HTR-8/SVneo (cell line): ENCODE measurements around the gene GPI.
"Not testable (repeated sequence)": the region's sequence is repeated elsewhere in the genome, so short reads cannot be mapped to it uniquely, and the experiment has no call there.

Experiments
- DNase-seq: peaks from one replicate; pipeline ENCODE4 v3.0.0; 2011; ENCODE audit warnings: low spot score, mixed read lengths; ENCODE audit not compliant: insufficient read length
- FAIRE-seq: peaks from 2 replicates; lab custom pipeline; 2011; peaks lifted over from hg19 to GRCh38; lab: Jason Lieb, UNC

Gene GPI

DNA sequence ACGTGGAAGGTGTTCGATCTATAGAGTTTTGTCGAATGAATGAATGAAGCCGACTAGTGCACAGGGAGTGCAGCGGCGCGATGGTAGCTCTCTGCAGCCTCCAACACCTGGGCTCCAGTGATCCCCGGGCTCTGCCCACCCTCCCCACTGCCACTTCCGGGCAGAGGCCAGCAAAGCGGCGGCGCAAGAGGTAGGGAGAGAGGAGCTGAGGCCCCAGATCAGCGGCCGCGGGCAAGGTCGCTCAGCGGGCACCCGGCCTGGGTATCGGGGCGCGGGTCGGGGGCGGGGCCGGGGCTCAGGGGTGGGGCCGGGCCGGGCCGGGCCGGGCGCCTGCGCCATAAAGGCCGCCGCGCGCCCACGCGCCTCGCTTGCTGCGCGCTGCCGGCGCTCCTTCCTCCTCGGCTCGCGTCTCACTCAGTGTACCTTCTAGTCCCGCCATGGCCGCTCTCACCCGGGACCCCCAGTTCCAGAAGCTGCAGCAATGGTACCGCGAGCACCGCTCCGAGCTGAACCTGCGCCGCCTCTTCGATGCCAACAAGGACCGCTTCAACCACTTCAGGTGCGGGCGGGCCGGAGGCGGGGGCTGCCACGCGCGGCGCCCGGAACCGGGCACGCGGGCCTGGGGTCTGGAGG, at the start of gene GPI:
Gene GPI, plus strand, starts transcription at position 367 of the 633 bp plus-strand sequence. Its CDS starts 71 bp downstream, at position 438.
- FAIRE-seq (no peak), DNase-seq (peak; percentile 68)

DNA sequence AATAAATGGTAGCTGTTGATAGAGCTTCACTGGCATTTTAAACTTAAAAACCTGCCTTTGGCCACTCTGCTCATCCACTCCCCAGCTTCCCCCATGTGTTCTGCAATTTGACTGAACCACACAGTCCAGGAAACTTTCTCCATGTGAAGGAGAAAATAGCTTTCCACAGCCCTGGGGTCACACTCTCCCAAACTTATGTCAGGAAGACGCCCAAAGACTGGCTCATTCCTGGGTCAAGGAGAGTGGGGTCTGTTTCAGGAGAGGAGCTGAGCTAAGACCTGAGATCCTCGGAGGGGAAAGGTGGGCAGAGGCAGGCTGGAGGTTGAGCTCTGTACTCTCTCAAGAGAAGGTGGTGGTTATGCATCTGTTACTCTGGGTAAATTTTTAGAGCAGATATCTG, 48.7 kb upstream of the GPI start:
- FAIRE-seq, result no peak

GRCh38 chr19:34316741-34317301, 48.2 kb upstream of the GPI start:
- FAIRE-seq (no peak), DNase-seq (peak; percentile 32)

More for the DNA sequence above, 48.7 kb upstream of the GPI start:
- no peak for DNase-seq

GRCh38 chr19:34317311-34317927, 47.6 kb upstream of the GPI start:
- FAIRE-seq (no peak), DNase-seq (peak; percentile 27)

DNA sequence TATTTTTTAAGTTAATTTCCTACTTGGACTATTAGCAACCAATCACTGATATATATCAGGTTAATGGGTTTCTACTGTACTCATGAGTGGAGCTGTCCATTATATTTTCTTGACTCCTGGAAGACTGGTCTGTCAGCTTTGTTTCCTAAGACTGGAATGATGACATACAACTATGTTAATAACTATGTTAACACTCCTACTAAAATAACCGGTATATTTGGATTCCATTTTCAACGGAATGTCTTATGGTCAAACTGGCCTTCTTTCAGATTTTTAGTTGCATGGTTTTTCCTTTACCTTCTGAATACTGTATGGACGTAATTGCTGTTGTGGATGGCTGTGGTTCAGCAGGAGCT, 45.8 kb upstream of the GPI start:
- DNase-seq (no peak), FAIRE-seq (no peak)

- no peak for DNase-seq
- FAIRE-seq, result no peak
Observed at GRCh38 chr19:34319785-34320184, 45.2 kb upstream of the GPI start.

GRCh38 chr19:34320277-34320676, 44.7 kb upstream of the GPI start:
- no peak for FAIRE-seq
- no peak for DNase-seq

DNA sequence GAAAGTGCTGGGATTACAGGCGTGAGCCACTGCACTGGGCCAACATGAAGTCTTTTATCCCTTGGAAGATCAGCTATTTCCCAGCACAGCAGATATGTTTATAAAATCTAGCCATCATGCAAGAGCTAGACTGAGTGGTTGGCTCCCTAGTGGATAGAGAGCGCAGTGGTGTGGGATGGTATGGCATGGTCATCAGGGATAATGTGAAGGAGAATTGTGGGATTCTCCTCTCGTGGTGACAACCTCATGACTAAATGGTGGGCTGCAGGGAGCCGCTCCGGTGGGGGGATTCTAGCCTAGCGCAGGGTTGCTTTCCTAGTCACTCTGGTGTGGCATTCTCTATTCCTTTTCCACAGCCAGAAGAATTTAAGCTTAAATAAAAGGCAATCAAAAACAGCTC, 43.3 kb upstream of the GPI start:
- no peak for DNase-seq
- FAIRE-seq, result no peak

DNA sequence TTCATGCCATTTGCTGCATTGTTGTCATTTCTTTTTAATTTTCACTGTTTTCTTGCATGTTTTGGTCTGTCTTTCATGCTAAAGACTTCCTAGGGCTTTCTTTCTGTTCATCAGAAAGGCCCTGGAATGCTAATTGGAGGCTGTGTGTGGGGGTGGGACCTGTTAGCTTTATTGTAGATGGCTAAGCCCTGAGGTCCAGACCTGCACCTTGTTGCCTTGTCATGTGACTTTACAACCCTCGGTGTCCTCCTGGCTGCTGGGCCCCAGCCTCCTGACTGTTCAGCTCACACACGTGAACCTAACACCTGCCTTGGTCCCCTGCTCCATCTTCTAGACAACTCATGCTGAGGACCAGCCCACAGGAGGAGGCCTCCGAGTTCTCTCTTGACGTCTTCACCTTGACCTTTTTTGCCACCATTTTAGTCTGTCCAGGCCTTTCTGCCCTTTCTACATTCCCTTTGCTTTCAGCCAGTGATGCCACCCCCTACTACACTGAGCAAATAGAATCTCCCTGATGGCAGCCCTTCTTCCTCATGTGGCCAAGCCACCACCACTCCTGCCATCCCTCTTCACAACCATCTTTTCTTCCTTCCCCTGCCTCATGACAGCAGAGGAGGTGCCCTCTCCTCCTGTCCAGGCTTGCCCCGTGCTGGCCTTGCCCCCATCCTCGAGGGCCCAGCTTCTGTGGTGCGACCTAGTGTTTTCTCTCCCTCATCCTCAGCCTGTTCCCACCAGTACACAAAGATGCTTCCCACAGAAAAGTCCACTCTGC, 41.4 kb upstream of the GPI start:
- no peak for FAIRE-seq
- no peak for DNase-seq

- no peak for DNase-seq
- no peak for FAIRE-seq
Observed at GRCh38 chr19:34324320-34324719, 40.7 kb upstream of the GPI start.

- DNase-seq (no peak), FAIRE-seq (no peak)
Observed at GRCh38 chr19:34325181-34325580, 39.8 kb upstream of the GPI start.

DNA sequence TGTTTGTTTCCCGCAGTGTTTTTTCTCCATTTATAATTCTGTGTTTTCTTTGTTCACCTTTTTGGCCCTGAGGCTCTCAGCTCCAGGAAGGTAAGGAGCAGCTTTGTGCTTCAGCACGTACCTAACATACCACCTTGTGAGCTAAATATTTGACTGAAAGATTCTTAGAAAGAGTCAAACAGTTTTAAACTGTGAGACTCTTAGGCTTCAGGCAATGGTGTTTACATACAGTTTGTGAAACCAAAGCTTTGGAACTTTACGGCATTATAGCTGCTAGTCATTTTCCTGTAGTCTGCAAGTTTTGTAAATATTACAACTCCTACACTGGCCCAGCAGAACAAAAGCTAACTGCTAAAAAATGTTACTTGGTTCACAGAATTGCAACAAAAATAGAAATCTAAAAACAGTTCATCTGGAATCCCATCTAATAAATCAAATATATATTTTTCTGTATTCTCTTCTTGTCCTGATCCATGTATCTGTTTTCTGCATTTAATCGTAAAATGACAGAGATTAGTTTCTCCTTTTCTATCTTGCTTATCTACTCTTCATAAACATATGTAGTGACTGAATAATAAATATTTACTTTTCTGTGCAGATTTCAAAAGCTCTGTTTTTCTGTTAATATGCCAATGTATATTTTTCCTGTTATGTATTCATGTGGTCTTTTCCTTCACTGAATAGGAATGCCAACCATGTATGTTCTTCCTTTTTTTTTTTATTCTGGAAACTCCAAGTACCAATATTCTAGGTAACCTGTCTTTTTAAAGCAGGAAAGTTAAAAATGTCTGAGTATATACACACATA, 38.8 kb upstream of the GPI start:
- DNase-seq (no peak), FAIRE-seq (no peak)

- FAIRE-seq, result no peak
- peak; percentile 47 for DNase-seq
Observed at GRCh38 chr19:34327851-34328250, 37.1 kb upstream of the GPI start.

- DNase-seq (no peak), FAIRE-seq (no peak)
Observed at GRCh38 chr19:34328982-34329381, 36.0 kb upstream of the GPI start.

- FAIRE-seq, result no peak
- no peak for DNase-seq
Observed at GRCh38 chr19:34330116-34330515, 34.9 kb upstream of the GPI start.

DNA sequence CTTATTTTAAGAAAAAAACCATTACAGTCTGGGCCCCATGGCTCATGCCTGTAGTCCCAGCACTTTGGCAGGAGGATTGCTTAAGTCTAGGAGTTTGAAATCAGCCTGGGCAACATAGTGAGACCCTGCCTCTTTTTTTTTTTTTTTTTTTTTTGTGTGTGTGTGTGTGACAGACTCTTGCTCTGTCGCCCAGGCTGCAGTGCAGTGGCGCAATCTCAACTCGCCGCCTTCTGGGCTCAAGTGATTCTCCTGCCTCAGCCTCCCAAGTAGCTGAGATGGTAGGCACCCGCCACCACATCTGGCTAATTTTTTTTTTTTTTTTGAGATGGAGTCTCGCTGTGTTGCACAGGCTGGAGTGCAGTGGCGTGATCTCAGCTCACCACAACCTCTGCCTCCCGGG, 34.4 kb upstream of the GPI start:
- not testable (repeated sequence) for FAIRE-seq, DNase-seq

- not testable (repeated sequence) for DNase-seq, FAIRE-seq
Observed at GRCh38 chr19:34331596-34331995, 33.4 kb upstream of the GPI start.

DNA sequence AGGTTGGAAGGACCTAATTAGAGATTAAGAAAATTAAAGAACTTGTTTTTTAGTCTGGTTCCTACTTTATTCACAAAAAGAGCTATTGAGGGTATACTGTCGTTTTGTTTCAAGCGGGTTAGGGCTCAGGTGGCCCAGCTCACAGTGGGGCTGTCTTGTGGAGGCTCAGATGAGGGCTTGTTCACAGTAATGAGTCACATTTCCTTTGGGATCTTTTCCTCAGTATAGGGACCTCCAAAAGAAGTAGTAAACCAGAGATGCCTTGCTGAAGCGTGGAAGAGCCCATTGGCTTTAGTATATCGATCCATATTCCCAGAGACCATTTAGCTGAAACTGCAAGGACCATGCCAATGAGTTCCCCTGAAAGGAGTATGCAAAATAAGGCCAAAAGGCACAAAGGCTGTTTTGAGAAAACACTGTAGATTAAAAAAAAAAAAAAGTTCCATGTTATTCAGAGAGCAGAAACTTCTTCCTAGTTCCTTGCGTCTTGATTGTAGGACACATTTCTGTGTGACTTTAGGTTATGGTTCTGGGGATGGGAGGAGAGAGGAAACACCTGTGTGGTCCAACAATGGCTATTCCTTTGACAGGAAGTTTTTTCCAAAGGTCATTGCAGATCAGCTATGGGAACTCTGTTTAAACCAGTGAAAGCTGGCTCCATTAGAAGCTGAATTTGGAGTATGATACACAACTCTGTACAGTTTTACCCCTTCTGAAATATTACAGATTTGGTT, 32.8 kb upstream of the GPI start:
- FAIRE-seq (no peak), DNase-seq (no peak)

DNA sequence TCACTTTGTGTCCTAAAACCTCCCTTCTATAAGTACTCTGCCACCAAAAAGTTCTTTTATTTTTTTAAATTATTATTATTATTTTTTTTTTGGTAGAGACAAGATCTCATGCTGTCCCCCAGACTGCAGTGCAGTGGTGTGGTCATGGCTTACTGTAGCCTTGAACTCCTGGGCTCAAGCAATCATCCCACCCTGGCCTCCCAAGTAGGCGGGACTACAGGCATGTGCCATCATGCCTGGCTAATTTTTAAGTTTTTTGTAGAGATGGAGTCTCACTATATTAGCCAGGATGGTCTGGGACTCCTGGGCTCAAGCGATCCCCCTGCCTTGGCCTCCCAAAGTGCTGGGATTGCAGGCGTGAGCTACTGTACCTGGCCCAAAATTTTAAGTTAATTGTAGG, 29.1 kb upstream of the GPI start:
- no peak for DNase-seq
- no peak for FAIRE-seq
